Ishikawa (cell line): ENCODE results near the gene FAM131A.

Experiments
- CEBPB ChIP-seq: IDR thresholded peaks from 2 replicates; pipeline ENCODE4 v1.6.1; 2012
- CREB1 ChIP-seq: IDR thresholded peaks from 2 replicates; pipeline ENCODE4 v1.6.1; 2012; ENCODE audit warnings: low read depth
- EGR1 ChIP-seq: IDR thresholded peaks from 2 replicates; pipeline ENCODE4 v1.6.1; 2012
- EP300 ChIP-seq: IDR thresholded peaks from 2 replicates; pipeline ENCODE4 v1.6.1; 2012; ENCODE audit warnings: borderline replicate concordance
- FOXM1 ChIP-seq: IDR thresholded peaks from 2 replicates; pipeline ENCODE4 v1.6.1; 2012; ENCODE audit warnings: low read depth, borderline replicate concordance
- MAX ChIP-seq: IDR thresholded peaks from 2 replicates; pipeline ENCODE4 v1.6.1; 2012
- NFIC ChIP-seq: IDR thresholded peaks from 2 replicates; pipeline ENCODE4 v1.6.1; 2012
- RAD21 ChIP-seq: IDR thresholded peaks from 2 replicates; pipeline ENCODE4 v1.6.1; 2012; ENCODE audit warnings: low read depth
- REST ChIP-seq: IDR thresholded peaks from 2 replicates; pipeline ENCODE4 v1.6.1; 2012; ENCODE audit warnings: low read depth, mild to moderate bottlenecking
- TAF1 ChIP-seq: IDR thresholded peaks from 2 replicates; pipeline ENCODE4 v1.6.1; 2012; ENCODE audit warnings: low read depth, mild to moderate bottlenecking
- TCF12 ChIP-seq: IDR thresholded peaks from 2 replicates; pipeline ENCODE4 v1.6.1; 2012; ENCODE audit warnings: low read depth
- TEAD4 ChIP-seq: IDR thresholded peaks from 2 replicates; pipeline ENCODE4 v1.6.1; 2012
- USF1 ChIP-seq: IDR thresholded peaks from 2 replicates; pipeline ENCODE4 v1.6.1; 2012
- YY1 ChIP-seq: IDR thresholded peaks from 2 replicates; pipeline ENCODE4 v1.6.1; 2012; ENCODE audit warnings: low read depth
- ZBTB7A ChIP-seq: IDR thresholded peaks from 2 replicates; pipeline ENCODE4 v1.6.1; 2012; ENCODE audit warnings: low read depth

FAM131A gene

GRCh38 chr3:184299488-184300377, 37.7 kb upstream of the FAM131A start:
- TF ChIP-seq REST (no peak), NFIC (no peak), EP300 (no peak), USF1 (no peak), ZBTB7A (no peak), YY1 (no peak), CREB1 (no peak), RAD21 (no peak), MAX (no peak), TAF1 (no peak), EGR1 (no peak), TCF12 (no peak), CEBPB (no peak), FOXM1 (no peak), TEAD4 (no peak)

- no peak for TF ChIP-seq REST
- TF ChIP-seq TEAD4: no peak
- no peak for TF ChIP-seq CEBPB
Observed at GRCh38 chr3:184300378-184300720, 37.1 kb upstream of the FAM131A start.

GRCh38 chr3:184305577-184305976, 31.8 kb upstream of the FAM131A start:
- TF ChIP-seq CEBPB: no peak
- no peak for TF ChIP-seq TAF1
- no peak for TF ChIP-seq EP300
- TF ChIP-seq CREB1: no peak
- no peak for TF ChIP-seq USF1
- no peak for TF ChIP-seq FOXM1
- no peak for TF ChIP-seq EGR1
- no peak for TF ChIP-seq TEAD4
- TF ChIP-seq YY1: no peak
- TF ChIP-seq REST: no peak
- no peak for TF ChIP-seq ZBTB7A

- TF ChIP-seq MAX (no peak), YY1 (no peak), RAD21 (no peak), ZBTB7A (no peak), CREB1 (no peak)
Observed at GRCh38 chr3:184306341-184306972, 30.9 kb upstream of the FAM131A start.

- no peak for TF ChIP-seq USF1
- TF ChIP-seq RAD21: no peak
- no peak for TF ChIP-seq ZBTB7A
- TF ChIP-seq TAF1: no peak
- TF ChIP-seq YY1: no peak
- TF ChIP-seq EP300: no peak
- TF ChIP-seq TEAD4: no peak
- TF ChIP-seq NFIC: no peak
- TF ChIP-seq MAX: no peak
- no peak for TF ChIP-seq CREB1
- no peak for TF ChIP-seq TCF12
- no peak for TF ChIP-seq FOXM1
- TF ChIP-seq EGR1: no peak
- no peak for TF ChIP-seq REST
- TF ChIP-seq CEBPB: no peak
Observed at GRCh38 chr3:184307915-184308314, 29.5 kb upstream of the FAM131A start.
